ENCODE data around the gene ERN2. TPM values are rescaled to one million over a fixed set of nuclear protein-coding genes. Genes with fewer than 3 reads are reported as not detected.

ERN2 gene
- total and polyA plus RNA-seq, 11 donors = 0.07 TPM; not detected in 10

DNA sequence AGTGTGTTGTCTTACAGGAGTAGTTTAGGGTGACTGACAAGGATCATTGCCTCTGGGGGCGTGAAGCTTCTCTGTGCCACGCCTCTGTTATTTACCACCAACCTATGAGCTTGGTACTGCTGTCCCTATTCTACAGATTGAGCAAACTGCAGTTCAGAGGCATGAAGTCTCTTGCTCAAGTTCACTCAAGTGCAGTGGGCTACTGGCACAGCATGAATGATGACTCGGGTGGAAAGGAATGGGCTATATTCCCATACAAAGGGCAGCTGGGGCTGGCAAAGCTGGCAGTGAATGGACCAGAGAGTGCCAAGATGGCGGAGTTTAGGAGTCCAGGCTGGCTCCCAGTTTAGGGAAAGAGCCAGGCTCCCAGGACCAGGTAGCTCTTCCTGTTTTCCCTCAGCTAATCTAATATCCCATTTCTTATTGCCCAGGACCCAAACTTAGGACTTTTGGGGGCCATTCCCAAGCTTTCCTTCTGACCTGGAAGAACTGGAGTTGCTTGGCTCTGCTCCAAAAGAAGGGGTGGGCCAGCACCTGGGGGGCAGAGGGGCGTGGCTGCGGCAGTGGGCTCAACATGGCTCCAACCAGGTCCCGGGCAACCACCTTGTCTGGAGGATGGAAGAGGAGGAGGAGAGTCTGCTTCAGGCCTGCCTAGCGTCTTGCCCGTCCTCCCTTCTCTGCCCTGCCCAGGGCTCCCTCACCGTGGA lies 21.4 kb downstream of the ERN2 start:
- 92 to 96% (median 93%) methylated on average over 9 to 10 of the region's 10 CpGs for WGBS, 4 donors
- Histone ChIP-seq H3K27me3 (peaks cover 0 to 5% (median 0%) of the 10 kb centered on the region in 9 donors), H3K36me3 (peaks cover 0 to 47% (median 43%) of the 10 kb centered on the region in 9 donors), H3K9me3 (no peaks in the 10 kb centered on the region), H3K4me1 (peaks cover 0 to 9% (median 0%) of the 10 kb centered on the region in 12 donors), H3K27ac (no peak overlapping the region), H3K4me3 (no peak overlapping the region)
- DNase-seq (no peak), ATAC-seq (no peak)
- TF ChIP-seq POLR2A (IDR thresholded peaks at IDR 0.05) = no peak
- TF ChIP-seq, protein P1, sequence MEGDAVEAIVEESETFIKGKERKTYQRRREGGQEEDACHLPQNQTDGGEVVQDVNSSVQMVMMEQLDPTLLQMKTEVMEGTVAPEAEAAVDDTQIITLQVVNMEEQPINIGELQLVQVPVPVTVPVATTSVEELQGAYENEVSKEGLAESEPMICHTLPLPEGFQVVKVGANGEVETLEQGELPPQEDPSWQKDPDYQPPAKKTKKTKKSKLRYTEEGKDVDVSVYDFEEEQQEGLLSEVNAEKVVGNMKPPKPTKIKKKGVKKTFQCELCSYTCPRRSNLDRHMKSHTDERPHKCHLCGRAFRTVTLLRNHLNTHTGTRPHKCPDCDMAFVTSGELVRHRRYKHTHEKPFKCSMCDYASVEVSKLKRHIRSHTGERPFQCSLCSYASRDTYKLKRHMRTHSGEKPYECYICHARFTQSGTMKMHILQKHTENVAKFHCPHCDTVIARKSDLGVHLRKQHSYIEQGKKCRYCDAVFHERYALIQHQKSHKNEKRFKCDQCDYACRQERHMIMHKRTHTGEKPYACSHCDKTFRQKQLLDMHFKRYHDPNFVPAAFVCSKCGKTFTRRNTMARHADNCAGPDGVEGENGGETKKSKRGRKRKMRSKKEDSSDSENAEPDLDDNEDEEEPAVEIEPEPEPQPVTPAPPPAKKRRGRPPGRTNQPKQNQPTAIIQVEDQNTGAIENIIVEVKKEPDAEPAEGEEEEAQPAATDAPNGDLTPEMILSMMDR (IDR thresholded peaks at IDR 0.05) = no peak
- intact Hi-C loops (cut with DNase I) = no loop called here

- intact Hi-C loops (cut with DNase I) = no loop called here
- Histone ChIP-seq H3K27me3 (no peaks in the 10 kb centered on the region), H3K9me3 (no peaks in the 10 kb centered on the region), H3K36me3 (peaks cover 0 to 52% (median 48%) of the 10 kb centered on the region in 9 donors), H3K4me3 (no peak overlapping the region), H3K4me1 (peaks cover 0 to 9% (median 0%) of the 10 kb centered on the region in 12 donors), H3K27ac (no peak overlapping the region)
- no peak for TF ChIP-seq POLR2A (IDR thresholded peaks at IDR 0.05)
- TF ChIP-seq, protein P1 (IDR thresholded peaks at IDR 0.05) = no peak
- WGBS, 4 donors = 96 to 97% (median 96%) methylated on average over 21 to 25 of the region's 25 CpGs
- ATAC-seq (no peak), DNase-seq (no peak)
Observed at GRCh38 chr16:23690771-23691482, 22.1 kb downstream of the ERN2 start.

DNA sequence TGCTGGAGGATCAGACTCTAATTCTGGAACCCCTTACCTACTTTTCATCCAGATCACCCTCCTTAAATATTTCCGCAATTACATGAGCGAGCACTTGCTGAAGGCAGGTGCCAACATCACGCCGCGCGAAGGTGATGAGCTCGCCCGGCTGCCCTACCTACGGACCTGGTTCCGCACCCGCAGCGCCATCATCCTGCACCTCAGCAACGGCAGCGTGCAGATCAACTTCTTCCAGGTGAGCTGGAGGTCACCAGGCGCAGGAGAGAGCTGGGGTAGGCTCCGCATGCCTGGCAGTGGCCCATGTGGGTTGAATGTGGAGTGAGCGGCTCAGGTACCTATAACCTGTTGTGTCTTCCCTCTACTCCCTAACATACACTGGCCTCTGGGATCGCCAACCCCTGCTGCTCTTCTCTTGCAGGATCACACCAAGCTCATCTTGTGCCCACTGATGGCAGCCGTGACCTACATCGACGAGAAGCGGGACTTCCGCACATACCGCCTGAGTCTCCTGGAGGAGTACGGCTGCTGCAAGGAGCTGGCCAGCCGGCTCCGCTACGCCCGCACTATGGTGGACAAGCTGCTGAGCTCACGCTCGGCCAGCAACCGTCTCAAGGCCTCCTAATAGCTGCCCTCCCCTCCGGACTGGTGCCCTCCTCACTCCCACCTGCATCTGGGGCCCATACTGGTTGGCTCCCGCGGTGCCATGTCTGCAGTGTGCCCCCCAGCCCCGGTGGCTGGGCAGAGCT lies 23.4 kb downstream of the ERN2 start:
- WGBS, 4 donors = 97 to 98% (median 98%) methylated on average over 32 to 36 of the region's 36 CpGs
- ATAC-seq (no peak), DNase-seq (no peak)
- H3K4me3 ChIP-seq = no peak overlapping the region
- intact Hi-C loops (cut with DNase I) = no loop called here
- no peaks in the 10 kb centered on the region for H3K27me3 ChIP-seq
- TF ChIP-seq, protein P1 (IDR thresholded peaks at IDR 0.05) = no peak
- TF ChIP-seq POLR2A (IDR thresholded peaks at IDR 0.05) = no peak
- peaks cover 0 to 4% (median 0%) of the 10 kb centered on the region in 12 donors for H3K4me1 ChIP-seq
- peaks cover 0 to 64% (median 55%) of the 10 kb centered on the region in 9 donors for H3K36me3 ChIP-seq
- no peaks in the 10 kb centered on the region for H3K9me3 ChIP-seq
- no peak overlapping the region for H3K27ac ChIP-seq

Data from heart left ventricle (tissue), 16 donors.